NT2/D1 (cell line): ENCODE measurements around the gene CAMK4.

Source experiments
- YY1 ChIP-seq: IDR thresholded peaks from 2 replicates; pipeline ENCODE4 v1.6.1; 2011; ENCODE audit not compliant: insufficient read length, insufficient read depth
- ZNF274 ChIP-seq: IDR thresholded peaks from 2 replicates; pipeline ENCODE4 v1.6.1; 2011; ENCODE audit warnings: mild to moderate bottlenecking, low read depth, low read length

DNA sequence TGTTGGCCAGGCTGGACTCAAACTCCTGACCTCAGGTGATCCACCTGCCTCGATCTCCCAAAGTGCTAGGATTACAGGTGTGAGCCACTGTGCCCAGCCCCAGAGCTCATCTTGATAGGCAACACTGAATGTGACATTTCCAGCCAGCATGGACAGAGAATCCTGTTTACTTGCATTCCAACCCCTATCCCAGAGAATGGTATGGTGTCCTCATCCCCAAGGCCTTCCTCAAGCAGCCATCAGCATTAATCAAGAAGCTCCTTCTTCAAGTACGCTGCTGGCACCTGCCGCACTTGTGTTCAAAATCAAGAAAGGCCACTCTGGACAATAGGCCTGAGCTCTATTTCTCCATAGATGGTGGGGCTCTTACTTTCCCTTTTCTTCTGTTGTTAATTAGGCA is 247.9 kb downstream of the CAMK4 start:
- TF ChIP-seq YY1 (no peak), ZNF274 (no peak)
